GM12878 (cell line): ENCODE data around the gene SUSD6. TPM values are rescaled to one million over a fixed set of nuclear protein-coding genes. Genes with fewer than 3 reads are reported as not detected.

ENCODE experiments used
- ATAC-seq: fragments of 200-7000 bp; cut with Tn5 transposase; 3 replicates; pipeline ENCODE4 v1.9.1; 2020; ENCODE audit warnings: mild to moderate bottlenecking, moderate library complexity
- BruUV-seq: library from RNA; stranded (reverse); fragments of 400-500 nt; replicated peaks from 2 replicates; lab custom pipeline; 2021; lab: Mats Ljungman, UMichigan
- CTCF ChIA-PET: fragments of 300-600 bp; sonication (Branson Sonifier 250); formaldehyde crosslinking; extraction: SDS; loops from one replicate; lab custom pipeline; 2021; ENCODE audit warnings: inconsistent platforms; lab: Yijun Ruan, JAX
- POLR2A ChIA-PET: fragments of 350-600 bp; formaldehyde crosslinking; extraction: SDS; loops from one replicate; lab custom pipeline; 2021; ENCODE audit warnings: inconsistent platforms; lab: Charles Lee
- RAD21 ChIA-PET: fragments of 300-600 bp; sonication (Branson Sonifier 250); formaldehyde crosslinking; loops from one replicate; lab custom pipeline; 2023; ENCODE audit warnings: antibody characterized with exemption; ENCODE audit not compliant: unreplicated experiment; lab: Charles Lee
- SMC1A ChIA-PET: fragments of 300-600 bp; sonication (Branson Sonifier 250); formaldehyde crosslinking; loops from one replicate; lab custom pipeline; 2023; ENCODE audit not compliant: unreplicated experiment, uncharacterized antibody; lab: Charles Lee
- DNase-seq: peaks from one replicate; pipeline ENCODE4 v3.0.0-alpha.2; 2011; ENCODE audit warnings: low read depth, low spot score
- FAIRE-seq: peaks from 3 replicates; lab custom pipeline; 2011; peaks lifted over from hg19 to GRCh38; lab: Jason Lieb, UNC
- H2AFZ ChIP-seq: 2 replicates; pipeline ENCODE4 v1.6.0; 2011; ENCODE audit warnings: low read depth, low read length, control low read depth; ENCODE audit not compliant: control insufficient read depth
- H3K27ac ChIP-seq: 2 replicates; pipeline ENCODE4 v1.5.1; 2011; ENCODE audit warnings: control low read depth; ENCODE audit not compliant: control insufficient read depth, insufficient read depth
- H3K27me3 ChIP-seq, 2 experiments: replicated peaks in 1 of 2; 2 replicates each; pipeline versions ENCODE4 v1.6.0 to v1.6.1; 2011; ENCODE audit warnings: low read length in 1 of 2; ENCODE audit not compliant: control insufficient read depth in 2 of 2, insufficient read depth in 2 of 2
- H3K36me3 ChIP-seq, 2 experiments: 2 replicates each; pipeline ENCODE4 v1.5.1; 2011; ENCODE audit warnings: low read length in 1 of 2; ENCODE audit not compliant: control insufficient read depth in 2 of 2, insufficient read depth in 2 of 2
- H3K4me1 ChIP-seq: 2 replicates; pipeline ENCODE4 v1.6.1; 2011; ENCODE audit warnings: mild to moderate bottlenecking, low read length, moderate library complexity, mixed read lengths; ENCODE audit not compliant: control insufficient read depth, insufficient read depth
- H3K4me2 ChIP-seq: 2 replicates; pipeline ENCODE4 v1.6.0; 2011; ENCODE audit warnings: control low read depth; ENCODE audit not compliant: control insufficient read depth, insufficient read depth
- H3K4me3 ChIP-seq: fragments of 200-600 bp; sonication (generic); 2 replicates; pipeline ENCODE4 v1.5.1; 2016
- H3K79me2 ChIP-seq: 2 replicates; pipeline ENCODE4 v1.6.0; 2011; ENCODE audit warnings: low read length; ENCODE audit not compliant: control insufficient read depth, insufficient read depth
- H3K9ac ChIP-seq: 2 replicates; pipeline ENCODE4 v1.8.0; 2011; ENCODE audit warnings: low read length, control low read depth, mixed read lengths; ENCODE audit not compliant: control insufficient read depth, insufficient read depth
- H3K9me3 ChIP-seq: replicated peaks from 3 replicates; pipeline ENCODE4 v1.5.1; 2011; ENCODE audit warnings: mild to moderate bottlenecking, low read length; ENCODE audit not compliant: control insufficient read depth, insufficient read depth
- H4K20me1 ChIP-seq: 2 replicates; pipeline ENCODE4 v1.6.0; 2011; ENCODE audit not compliant: control insufficient read depth, insufficient read depth
- ASH2L ChIP-seq: fragments of 300-600, 200-600 bp; sonication (generic); IDR thresholded peaks from 2 replicates; pipeline ENCODE4 v1.6.1; 2017; ENCODE audit warnings: low read depth, mild to moderate bottlenecking, borderline replicate concordance
- BACH1 ChIP-seq: fragments of 450-650 bp; IDR thresholded peaks from 2 replicates; pipeline ENCODE4 v1.6.1; 2017; ENCODE audit warnings: mild to moderate bottlenecking, borderline replicate concordance
- BHLHE40 ChIP-seq, 2 experiments: fragments of 450-650 bp in 1 of 2; IDR thresholded peaks; 2 replicates each; pipeline ENCODE4 v1.6.1; 2011 to 2017; ENCODE audit warnings: low read depth in 2 of 2, borderline replicate concordance in 1 of 2, improper control_type of control experiment in 1 of 2, low read length in 1 of 2, mild to moderate bottlenecking in 1 of 2
- GATAD2B ChIP-seq: fragments of 450-650 bp; conservative IDR thresholded peaks from 2 replicates; pipeline ENCODE4 v1.6.1; 2017; ENCODE audit warnings: low read depth, mild to moderate bottlenecking, moderate library complexity
- HDAC2 ChIP-seq: fragments of 200-600 bp; sonication (generic); IDR thresholded peaks from 2 replicates; pipeline ENCODE4 v1.6.1; 2017
- RUNX3 ChIP-seq: IDR thresholded peaks from 2 replicates; pipeline ENCODE4 v1.6.1; 2012; ENCODE audit warnings: low read length, inconsistent platforms
- TBL1XR1 ChIP-seq: IDR thresholded peaks from 2 replicates; pipeline ENCODE4 v1.6.1; 2012; ENCODE audit warnings: low read depth, low read length, improper control_type of control experiment
- WGBS: methylation state at CpG from one replicate; pipeline ENCODE4 v1.1.6; 2016; ENCODE audit warnings: low lambda C conversion rate; ENCODE audit not compliant: insufficient replicate concordance, insufficient coverage; ENCODE audit errors: missing lambda C conversion rate; 5-methylcytosine and 5-hydroxymethylcytosine counted together
- in situ Hi-C: fragments of 300-500 bp; cut with MboI; formaldehyde crosslinking; loops from 9 replicates; pipeline ENCODE4 v1.14.3; 2018; ENCODE audit warnings: mixed read lengths
- intact Hi-C: fragments of 100-400 bp; cut with micrococcal nuclease; formaldehyde crosslinking; loops from one replicate; pipeline ENCODE4 v1.14.2; 2022; ENCODE audit not compliant: unreplicated experiment
- polyA plus RNA-seq, 11 experiments: library from polyadenylated mRNA; depleted of rRNA in 4 of 11; unstranded in 6 of 11; stranded (reverse) in 5 of 11; fragments of >200 nt; fragmentation: Nextera tagmentation in 4 of 11; fragmentation: Illumina TruSeq in 1 of 11; extraction: Ambion mirVana in 4 of 11; extraction: Trizol in 1 of 11; gene quantifications; 1 replicate in 1 of 11; 2 replicates in 10 of 11; pipeline versions ENCODE4 v1.2.1 to v1.2.3, GENCODE V29; 2011 to 2016; ENCODE audit warnings: inconsistent platforms in 2 of 11, missing spikeins in 2 of 11, low read depth in 1 of 11
- total RNA-seq, 4 experiments: library from RNA; depleted of rRNA in 3 of 4; stranded (reverse); fragments of >200 nt in 3 of 4; fragmentation: Illumina TruSeq in 1 of 4; extraction: Trizol in 1 of 4; gene quantifications; 2 replicates each; pipeline versions ENCODE4 v1.2.1 to v1.2.3, GENCODE V29; 2013 to 2021
- TF ChIP-seq, protein P1 (sequence below): fragments of 450-650 bp; IDR thresholded peaks from 2 replicates; pipeline ENCODE4 v1.6.1; 2017; ENCODE audit warnings: antibody characterized with exemption, mild to moderate bottlenecking, moderate library complexity
- TF ChIP-seq, protein P2 (sequence below): fragments of 450-650 bp; conservative IDR thresholded peaks from 2 replicates; pipeline ENCODE4 v1.6.1; 2017; ENCODE audit warnings: mild to moderate bottlenecking, moderate library complexity
- TF ChIP-seq, protein P3 (sequence below): IDR thresholded peaks from 2 replicates; pipeline ENCODE4 v1.6.1; 2012; ENCODE audit warnings: low read depth, low read length, improper control_type of control experiment

The SUSD6 gene
- total and polyA plus RNA-seq, 10 of the 15 experiments (the other 5 are each of a cell fraction or from before 2014, with no cell fraction given) = 6.6 to 39.8 (median 20.2) TPM

- no peak overlapping the region for H3K4me3 ChIP-seq
- FAIRE-seq (no peak), ATAC-seq (no peak)
- H3K9me3 ChIP-seq = no peaks in the 10 kb centered on the region
- WGBS = 61% methylated on average over 2 of the region's 2 CpGs
- no peak for TF ChIP-seq ASH2L
- no peak for TF ChIP-seq TBL1XR1
- TF ChIP-seq, protein P1, sequence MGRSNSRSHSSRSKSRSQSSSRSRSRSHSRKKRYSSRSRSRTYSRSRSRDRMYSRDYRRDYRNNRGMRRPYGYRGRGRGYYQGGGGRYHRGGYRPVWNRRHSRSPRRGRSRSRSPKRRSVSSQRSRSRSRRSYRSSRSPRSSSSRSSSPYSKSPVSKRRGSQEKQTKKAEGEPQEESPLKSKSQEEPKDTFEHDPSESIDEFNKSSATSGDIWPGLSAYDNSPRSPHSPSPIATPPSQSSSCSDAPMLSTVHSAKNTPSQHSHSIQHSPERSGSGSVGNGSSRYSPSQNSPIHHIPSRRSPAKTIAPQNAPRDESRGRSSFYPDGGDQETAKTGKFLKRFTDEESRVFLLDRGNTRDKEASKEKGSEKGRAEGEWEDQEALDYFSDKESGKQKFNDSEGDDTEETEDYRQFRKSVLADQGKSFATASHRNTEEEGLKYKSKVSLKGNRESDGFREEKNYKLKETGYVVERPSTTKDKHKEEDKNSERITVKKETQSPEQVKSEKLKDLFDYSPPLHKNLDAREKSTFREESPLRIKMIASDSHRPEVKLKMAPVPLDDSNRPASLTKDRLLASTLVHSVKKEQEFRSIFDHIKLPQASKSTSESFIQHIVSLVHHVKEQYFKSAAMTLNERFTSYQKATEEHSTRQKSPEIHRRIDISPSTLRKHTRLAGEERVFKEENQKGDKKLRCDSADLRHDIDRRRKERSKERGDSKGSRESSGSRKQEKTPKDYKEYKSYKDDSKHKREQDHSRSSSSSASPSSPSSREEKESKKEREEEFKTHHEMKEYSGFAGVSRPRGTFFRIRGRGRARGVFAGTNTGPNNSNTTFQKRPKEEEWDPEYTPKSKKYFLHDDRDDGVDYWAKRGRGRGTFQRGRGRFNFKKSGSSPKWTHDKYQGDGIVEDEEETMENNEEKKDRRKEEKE = no peak
- no peak for TF ChIP-seq HDAC2
- TF ChIP-seq GATAD2B = no peak
- TF ChIP-seq BACH1 = no peak
- TF ChIP-seq, protein P2, sequence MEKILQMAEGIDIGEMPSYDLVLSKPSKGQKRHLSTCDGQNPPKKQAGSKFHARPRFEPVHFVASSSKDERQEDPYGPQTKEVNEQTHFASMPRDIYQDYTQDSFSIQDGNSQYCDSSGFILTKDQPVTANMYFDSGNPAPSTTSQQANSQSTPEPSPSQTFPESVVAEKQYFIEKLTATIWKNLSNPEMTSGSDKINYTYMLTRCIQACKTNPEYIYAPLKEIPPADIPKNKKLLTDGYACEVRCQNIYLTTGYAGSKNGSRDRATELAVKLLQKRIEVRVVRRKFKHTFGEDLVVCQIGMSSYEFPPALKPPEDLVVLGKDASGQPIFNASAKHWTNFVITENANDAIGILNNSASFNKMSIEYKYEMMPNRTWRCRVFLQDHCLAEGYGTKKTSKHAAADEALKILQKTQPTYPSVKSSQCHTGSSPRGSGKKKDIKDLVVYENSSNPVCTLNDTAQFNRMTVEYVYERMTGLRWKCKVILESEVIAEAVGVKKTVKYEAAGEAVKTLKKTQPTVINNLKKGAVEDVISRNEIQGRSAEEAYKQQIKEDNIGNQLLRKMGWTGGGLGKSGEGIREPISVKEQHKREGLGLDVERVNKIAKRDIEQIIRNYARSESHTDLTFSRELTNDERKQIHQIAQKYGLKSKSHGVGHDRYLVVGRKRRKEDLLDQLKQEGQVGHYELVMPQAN = no peak
- no peak for TF ChIP-seq BHLHE40 (IDR thresholded peaks at IDR 0.05; ENCODE audit: borderline replicate concordance in 1 of 2, low read depth in 2 of 2, low read length in 1 of 2)
- TF ChIP-seq, protein P3, sequence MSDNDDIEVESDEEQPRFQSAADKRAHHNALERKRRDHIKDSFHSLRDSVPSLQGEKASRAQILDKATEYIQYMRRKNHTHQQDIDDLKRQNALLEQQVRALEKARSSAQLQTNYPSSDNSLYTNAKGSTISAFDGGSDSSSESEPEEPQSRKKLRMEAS = no peak
- TF ChIP-seq RUNX3 = no peak
- TF ChIP-seq, all 136 proteins: peak for 0
- Histone ChIP-seq H3K9ac (no peak overlapping the region), H4K20me1 (no peaks in the 10 kb centered on the region), H2AFZ (no peak overlapping the region), H3K36me3 (peaks cover 8 to 15% of the 10 kb centered on the region in 2 experiments; a peak in 3 of 4 replicates), H3K79me2 (peaks cover 73% of the 10 kb centered on the region), H3K4me1 (peaks cover 63% of the 10 kb centered on the region), H3K27me3 (no peaks in the 10 kb centered on the region), H3K27ac (no peak overlapping the region), H3K4me2 (no peak overlapping the region)
- SMC1A ChIA-PET = interaction anchor here (1.1 to 1.7 kb wide), 3 partner anchors 9 to 30 kb away, joined by 4 read pairs; no protein-coding TSS in a partner anchor
- no TSS peak for BruUV-seq
- RAD21 ChIA-PET = interaction anchor here (1.1 to 1.5 kb wide), 2 partner anchors 26 to 52 kb away, joined by 3 read pairs; no protein-coding TSS in a partner anchor
- CTCF ChIA-PET = interaction anchor here (1.5 kb wide), 1 partner anchor 10 kb away, joined by 4 read pairs; no protein-coding TSS in a partner anchor
- POLR2A ChIA-PET = no interaction called here
- DNase-seq = no peak
- in situ Hi-C loops (no loop called here), intact Hi-C loops (no loop called here)
These were observed 89.2 kb downstream of the SUSD6 start for GRCh38 chr14:69700575-69700974.
